ENCODE results near the gene DENND10.
"Not testable (repeated sequence)": the region's sequence is repeated elsewhere in the genome, so short reads cannot be mapped to it uniquely, and the experiment has no call there.

DNA sequence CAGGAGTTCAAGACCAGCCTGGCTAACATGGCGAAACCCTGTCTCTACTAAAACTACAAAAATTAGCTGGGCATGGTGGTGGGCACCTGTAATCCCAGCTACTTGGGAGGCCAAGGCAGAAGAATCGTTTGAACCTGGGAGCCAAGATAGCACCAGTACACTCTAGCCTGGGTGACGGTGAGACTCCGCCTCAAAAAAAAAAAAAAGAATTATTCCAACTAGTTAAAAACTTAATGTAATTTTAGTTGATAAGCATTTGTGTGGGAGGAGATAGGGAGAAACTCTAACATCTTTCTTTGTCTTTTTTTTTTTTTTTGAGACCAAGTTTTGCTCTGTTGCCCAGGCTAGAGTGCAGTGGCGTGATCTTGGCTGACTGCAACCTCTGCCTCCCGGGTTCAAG, 3.2 kb downstream of the DENND10 start:
- TF ChIP-seq EZH2phosphoT487 (IDR thresholded peaks at IDR 0.05; ENCODE audit: low read depth, severe bottlenecking, unreplicated experiment): not testable (repeated sequence)
- TF ChIP-seq, protein P1, sequence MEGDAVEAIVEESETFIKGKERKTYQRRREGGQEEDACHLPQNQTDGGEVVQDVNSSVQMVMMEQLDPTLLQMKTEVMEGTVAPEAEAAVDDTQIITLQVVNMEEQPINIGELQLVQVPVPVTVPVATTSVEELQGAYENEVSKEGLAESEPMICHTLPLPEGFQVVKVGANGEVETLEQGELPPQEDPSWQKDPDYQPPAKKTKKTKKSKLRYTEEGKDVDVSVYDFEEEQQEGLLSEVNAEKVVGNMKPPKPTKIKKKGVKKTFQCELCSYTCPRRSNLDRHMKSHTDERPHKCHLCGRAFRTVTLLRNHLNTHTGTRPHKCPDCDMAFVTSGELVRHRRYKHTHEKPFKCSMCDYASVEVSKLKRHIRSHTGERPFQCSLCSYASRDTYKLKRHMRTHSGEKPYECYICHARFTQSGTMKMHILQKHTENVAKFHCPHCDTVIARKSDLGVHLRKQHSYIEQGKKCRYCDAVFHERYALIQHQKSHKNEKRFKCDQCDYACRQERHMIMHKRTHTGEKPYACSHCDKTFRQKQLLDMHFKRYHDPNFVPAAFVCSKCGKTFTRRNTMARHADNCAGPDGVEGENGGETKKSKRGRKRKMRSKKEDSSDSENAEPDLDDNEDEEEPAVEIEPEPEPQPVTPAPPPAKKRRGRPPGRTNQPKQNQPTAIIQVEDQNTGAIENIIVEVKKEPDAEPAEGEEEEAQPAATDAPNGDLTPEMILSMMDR (IDR thresholded peaks at IDR 0.05; ENCODE audit: poor library complexity): not testable (repeated sequence)

Measured in hepatocyte (in vitro differentiated cells).